ENCODE data around the gene ZDHHC5. TPM values are rescaled to one million over a fixed set of nuclear protein-coding genes. Genes with fewer than 3 reads are reported as not detected.

ZDHHC5 gene
- total RNA-seq, 1 experiment from 2014 or later: 80.6 TPM

GRCh38 chr11:57742087-57742452 is 74.2 kb downstream of the ZDHHC5 start:
- Histone ChIP-seq H3K36me3 (ENCODE audit: control insufficient read depth, insufficient read depth, low read length) (peaks cover 18% of the 10 kb centered on the region; the same call in 1 of the 2 replicates), H3K9me3 (ENCODE audit: control insufficient read depth, insufficient read depth, low read depth, low read length) (no peaks in the 10 kb centered on the region), H3K27me3 (ENCODE audit: control insufficient read depth, insufficient read depth, low read length) (no peaks in the 10 kb centered on the region), H3K4me3 (ENCODE audit: low read depth in 2 of 2, low read length in 2 of 2) (peak overlapping the region; percentile 96 to 99), H3K4me1 (ENCODE audit: control insufficient read depth, insufficient read depth, low read length) (peaks cover 11% of the 10 kb centered on the region), H3K27ac (ENCODE audit: low read length) (peak overlapping the region; percentile 96)
- CTCF ChIA-PET: interaction anchor here (0.7 to 1.1 kb wide), 2 partner anchors 9 to 59 kb away, joined by 3 to 4 read pairs; partner anchors contain the start of gene BTBD18
- in situ Hi-C loops (cut with HindIII; ENCODE audit: low pct_unique_long_range_greater_than_20kb, low sequenced_read_pairs) (no loop called here), intact Hi-C loops (cut with micrococcal nuclease; ENCODE audit: unreplicated experiment) (no loop called here)
- POLR2A ChIA-PET: interaction anchor here (0.5 kb wide), 1 partner anchor 426 kb away, joined by 4 read pairs; no protein-coding TSS in a partner anchor
- DNase-seq (ENCODE audit: low read depth, low spot score) (no peak), ATAC-seq (no peak)
- TSS peak; percentile 83 for BruUV-seq (replicated peaks)
- TF ChIP-seq SIN3A (IDR thresholded peaks at IDR 0.05; ENCODE audit: borderline replicate concordance, insufficient read depth, low read depth, low read length) (no peak), REST (IDR thresholded peaks at IDR 0.05; ENCODE audit: insufficient read depth in 1 of 2, low read depth in 2 of 2, low read length in 1 of 2) (no peak)

- ChIA-PET POLR2A (no interaction called here), CTCF (no interaction called here)
- intact Hi-C loops (cut with micrococcal nuclease; ENCODE audit: unreplicated experiment) (no loop called here), in situ Hi-C loops (cut with HindIII; ENCODE audit: low pct_unique_long_range_greater_than_20kb, low sequenced_read_pairs) (no loop called here)
- no peak overlapping the region for H3K27ac ChIP-seq (ENCODE audit: low read length)
- no peaks in the 10 kb centered on the region for H3K27me3 ChIP-seq (ENCODE audit: control insufficient read depth, insufficient read depth, low read length)
- BruUV-seq (replicated peaks): no TSS peak
- H3K4me3 ChIP-seq (ENCODE audit: low read depth in 2 of 2, low read length in 2 of 2): no peak overlapping the region
- H3K36me3 ChIP-seq (ENCODE audit: control insufficient read depth, insufficient read depth, low read length): peaks cover 10% of the 10 kb centered on the region; the same call in 1 of the 2 replicates
- ATAC-seq: no peak
- TF ChIP-seq CTCF (IDR thresholded peaks at IDR 0.05): no peak
- TF ChIP-seq SIN3A (IDR thresholded peaks at IDR 0.05; ENCODE audit: borderline replicate concordance, insufficient read depth, low read depth, low read length): no peak
- TF ChIP-seq TCF7L2 (IDR thresholded peaks at IDR 0.05; ENCODE audit: low read depth, low read length): no peak
- no peak for TF ChIP-seq REST (IDR thresholded peaks at IDR 0.05; ENCODE audit: insufficient read depth in 1 of 2, low read depth in 2 of 2, low read length in 1 of 2)
- TF ChIP-seq POLR2AphosphoS5 (IDR thresholded peaks at IDR 0.05; ENCODE audit: low read depth, low read length): no peak; the same call in 1 of the 2 replicates
- peaks cover 11% of the 10 kb centered on the region for H3K4me1 ChIP-seq (ENCODE audit: control insufficient read depth, insufficient read depth, low read length)
- no peak for DNase-seq (ENCODE audit: low read depth, low spot score)
- no peaks in the 10 kb centered on the region for H3K9me3 ChIP-seq (ENCODE audit: control insufficient read depth, insufficient read depth, low read depth, low read length)
Measured at GRCh38 chr11:57744357-57744756, 76.4 kb downstream of the ZDHHC5 start.
